HG02798 (cell line): ENCODE results near the gene NTM.

Source experiments
- ATAC-seq: cut with Tn5 transposase; IDR thresholded peaks from one replicate; pipeline ENCODE4 v1.9.1; 2021; ENCODE audit warnings: mild to moderate bottlenecking; ENCODE audit not compliant: unreplicated experiment, poor library complexity

The NTM gene

DNA sequence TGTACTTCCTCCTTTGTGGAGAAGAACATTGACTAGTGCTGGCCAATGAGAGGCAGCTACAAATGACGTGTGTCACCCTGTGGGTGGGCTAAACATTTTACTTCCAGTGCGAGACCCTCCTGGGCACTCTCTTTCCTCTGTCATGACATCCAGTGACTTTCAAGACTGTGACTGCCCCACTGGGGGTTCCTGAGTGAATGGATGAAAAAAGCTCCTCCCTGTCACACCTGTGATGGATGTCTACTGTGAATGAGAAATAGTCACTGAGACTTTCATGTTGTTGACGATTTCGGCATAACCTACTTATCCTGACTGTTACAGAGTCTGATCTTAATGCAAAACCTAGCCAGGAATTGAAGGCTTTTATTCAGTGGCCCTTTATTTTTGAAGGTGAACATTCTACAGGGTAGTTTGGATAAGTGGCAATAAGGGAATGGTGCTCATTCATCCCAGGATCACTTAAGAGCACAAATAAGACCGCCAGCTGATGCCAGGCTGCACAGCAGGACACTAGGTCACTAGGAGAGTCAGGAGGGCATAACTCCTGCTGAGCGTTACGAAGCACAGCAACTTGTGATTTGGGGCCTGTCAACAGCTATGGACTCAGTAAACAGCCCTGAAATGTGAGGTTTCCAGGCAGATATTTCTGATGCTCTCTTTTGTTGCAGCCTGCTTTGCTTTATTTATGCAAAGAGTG lies 636.6 kb downstream of the NTM start:
- ATAC-seq, result no peak

DNA sequence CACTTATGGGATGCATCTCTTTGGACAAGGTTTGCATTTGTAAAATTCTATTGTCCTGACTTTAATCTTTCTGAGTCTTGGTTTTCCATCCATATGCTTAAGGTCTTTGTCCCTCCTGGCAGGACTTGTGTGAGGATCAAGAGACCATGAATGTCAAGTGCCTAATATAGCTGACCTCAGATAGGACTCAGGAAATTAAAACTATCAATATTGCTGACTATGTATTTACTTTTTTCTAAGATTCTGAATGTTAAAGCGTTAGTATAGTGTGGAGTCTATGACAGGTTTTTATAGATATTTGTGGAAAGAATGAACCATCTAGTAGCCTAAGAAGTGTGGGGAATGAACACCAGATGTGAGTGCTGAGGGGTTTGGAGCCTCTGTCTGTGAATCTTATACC lies 637.8 kb downstream of the NTM start:
- no peak for ATAC-seq

DNA sequence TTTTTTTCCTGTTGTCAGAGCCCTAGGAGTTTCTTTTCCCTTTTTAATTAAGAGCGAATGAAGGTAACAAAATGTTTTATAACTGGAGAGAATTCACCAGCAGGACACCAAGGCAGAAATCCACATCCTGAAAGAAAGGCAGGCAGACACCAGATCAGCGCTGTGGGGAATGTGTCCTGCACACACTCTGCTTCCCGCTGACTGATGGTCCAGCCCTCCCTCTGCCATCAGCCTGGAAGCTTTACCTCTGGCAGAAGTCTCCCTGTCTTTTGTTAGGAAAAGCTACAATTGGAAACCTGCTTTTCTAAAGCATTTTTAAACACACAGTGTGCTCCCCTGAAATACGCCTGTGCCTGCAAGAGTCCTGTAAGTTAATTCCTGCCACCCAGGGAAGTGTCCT lies 638.5 kb downstream of the NTM start:
- ATAC-seq, result no peak

- no peak for ATAC-seq
These were observed 649.6 kb downstream of the NTM start for GRCh38 chr11:132020001-132020400.

GRCh38 chr11:132022285-132022684 lies 651.9 kb downstream of the NTM start:
- ATAC-seq, result no peak

GRCh38 chr11:132022733-132023478 lies 652.5 kb downstream of the NTM start:
- ATAC-seq, result no peak

DNA sequence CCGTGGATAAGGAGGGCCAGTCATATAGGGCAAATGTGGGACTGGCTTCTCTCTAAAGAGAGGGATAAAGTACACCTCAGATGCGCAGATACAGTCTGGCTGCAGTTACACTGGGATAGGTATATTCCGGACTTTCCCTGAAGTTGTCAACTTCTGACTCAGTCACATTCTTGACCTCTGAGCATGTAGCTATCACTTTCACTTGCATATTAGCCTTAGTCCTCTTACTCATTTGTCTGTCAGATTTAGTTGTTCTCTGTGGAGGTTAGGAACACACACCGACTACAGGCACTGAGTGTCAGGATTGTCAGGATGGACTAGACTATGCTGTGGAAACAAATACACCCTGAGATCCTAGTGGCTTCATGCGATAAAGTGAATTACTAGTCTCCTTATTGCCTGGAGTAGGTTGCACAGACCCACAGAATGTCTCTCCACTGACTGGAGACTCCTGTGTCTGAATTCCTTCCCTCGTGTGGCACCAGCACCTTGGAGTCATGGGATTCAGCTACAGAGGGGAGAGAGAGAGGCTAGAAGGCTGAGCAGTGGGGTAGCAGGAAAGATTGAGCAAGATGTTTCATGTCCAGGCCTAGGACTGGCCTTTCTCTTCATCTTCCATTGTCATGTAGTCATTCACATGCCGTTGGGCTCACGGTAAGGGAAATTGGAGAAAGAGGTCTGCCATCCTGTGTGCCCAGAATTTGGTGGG lies 654.3 kb downstream of the NTM start:
- peak; percentile 85 for ATAC-seq

- ATAC-seq, result no peak
These were observed 656.3 kb downstream of the NTM start for GRCh38 chr11:132026746-132027145.

- ATAC-seq, result peak; percentile 67
These were observed 658.2 kb downstream of the NTM start for GRCh38 chr11:132028380-132029240.

DNA sequence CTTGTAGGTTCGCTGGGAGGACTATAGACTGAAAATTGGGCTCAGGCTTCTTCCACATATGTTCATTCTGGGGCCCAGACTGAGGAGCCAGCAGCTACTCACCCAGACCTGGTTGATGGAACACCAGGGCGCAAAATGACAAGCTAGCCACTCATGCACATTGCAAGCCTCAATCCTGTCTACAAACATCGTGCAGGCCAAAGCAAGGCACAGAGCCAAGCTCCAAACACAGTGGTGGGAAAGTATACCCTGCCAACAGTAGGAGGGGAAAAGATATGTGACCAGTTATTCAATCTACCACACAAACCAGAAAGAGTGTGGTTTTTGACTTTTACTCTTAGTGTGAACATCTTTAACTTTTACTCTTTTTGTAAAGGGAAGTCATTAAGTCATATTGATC lies 660.5 kb downstream of the NTM start:
- ATAC-seq, result no peak

DNA sequence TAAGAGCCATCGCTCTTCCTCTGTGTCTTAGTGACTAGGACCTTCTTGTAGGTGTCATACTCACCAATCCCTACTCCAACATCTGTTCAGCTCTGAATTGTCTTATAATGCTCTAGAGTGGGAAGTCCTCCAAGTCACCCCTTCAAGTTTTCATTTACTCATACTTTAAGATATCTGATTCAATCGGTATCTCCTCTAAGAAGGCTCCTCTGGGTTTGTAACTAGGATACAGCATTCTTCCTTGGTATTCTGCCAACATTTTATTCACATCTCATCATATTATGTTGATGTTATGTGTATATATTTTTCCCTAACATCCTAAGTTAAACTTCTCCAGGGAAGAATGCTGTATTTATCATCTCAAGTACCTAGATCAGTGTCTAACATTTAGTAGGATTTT lies 662.1 kb downstream of the NTM start:
- ATAC-seq, result no peak

DNA sequence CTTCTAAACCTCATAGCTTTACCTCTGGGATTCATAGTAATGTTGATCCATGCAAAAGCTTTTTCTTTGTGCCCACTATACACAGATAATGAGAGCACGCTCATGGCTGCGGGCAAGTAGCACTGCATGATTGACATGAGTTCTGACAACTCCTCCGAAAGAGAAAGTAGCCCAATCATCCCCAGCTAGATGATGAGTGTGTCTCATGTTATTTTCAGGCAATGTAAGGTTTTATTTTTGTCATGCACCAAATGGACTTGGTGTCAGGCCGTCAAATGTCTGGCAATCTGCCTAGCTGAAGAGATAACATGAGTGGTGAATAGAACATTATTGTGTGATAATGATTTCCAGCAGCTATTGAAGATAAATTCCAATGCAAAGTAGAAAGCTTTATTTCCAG lies 662.6 kb downstream of the NTM start:
- ATAC-seq, result no peak

GRCh38 chr11:132035228-132035627 lies 664.8 kb downstream of the NTM start:
- no peak for ATAC-seq

GRCh38 chr11:132035766-132036165 lies 665.4 kb downstream of the NTM start:
- ATAC-seq, result no peak

GRCh38 chr11:132036220-132036619 lies 665.8 kb downstream of the NTM start:
- ATAC-seq, result no peak

GRCh38 chr11:132036746-132037466 lies 666.5 kb downstream of the NTM start:
- ATAC-seq, result no peak

- ATAC-seq, result no peak
These were observed 667.0 kb downstream of the NTM start for GRCh38 chr11:132037467-132037862.

DNA sequence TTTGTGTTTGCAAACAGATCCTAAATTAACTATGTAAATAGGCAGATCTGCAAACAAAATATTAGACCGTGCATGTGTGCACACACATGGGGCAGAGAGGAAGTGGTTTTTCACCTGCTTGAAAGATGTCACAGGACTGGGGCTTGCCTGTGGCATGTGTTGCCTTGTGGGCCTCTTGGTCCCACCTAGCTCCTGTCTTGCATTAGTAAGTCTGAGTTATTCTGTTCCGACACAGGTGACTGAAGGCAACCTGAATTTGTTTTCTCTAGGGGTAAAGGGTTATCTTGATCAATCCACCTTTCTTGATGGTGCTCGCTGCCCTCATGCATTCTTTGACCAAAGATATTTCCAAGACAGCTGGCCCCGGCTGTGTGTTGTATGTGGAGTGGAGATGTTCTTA lies 667.5 kb downstream of the NTM start:
- no peak for ATAC-seq

- ATAC-seq, result no peak
These were observed 669.1 kb downstream of the NTM start for GRCh38 chr11:132039521-132039920.

DNA sequence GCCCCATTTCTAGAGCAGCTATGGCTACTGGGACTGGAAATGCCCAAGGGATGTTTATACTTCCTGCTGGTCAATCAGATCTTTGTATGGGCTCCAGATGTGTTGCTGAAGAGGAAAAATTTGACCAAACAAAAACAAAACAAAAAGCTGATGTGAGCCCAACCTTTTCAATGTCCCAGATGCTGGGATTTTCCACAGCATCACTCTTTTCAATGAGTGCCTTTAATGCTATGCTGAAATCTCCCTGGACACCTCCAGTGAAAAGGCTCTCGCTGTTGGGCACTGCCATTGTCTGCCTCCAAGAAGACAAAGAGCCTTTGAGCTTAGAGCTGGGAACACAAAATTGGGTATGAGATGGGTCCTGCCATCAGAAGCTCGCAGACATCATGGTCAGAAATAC lies 671.9 kb downstream of the NTM start:
- ATAC-seq, result no peak
